ENCODE data around the gene CPB2. TPM values are rescaled to one million over a fixed set of nuclear protein-coding genes. Genes with fewer than 3 reads are reported as not detected.

CPB2 gene
- total and polyA plus RNA-seq, 9 of the 15 experiments (the other 6 are each of a cell fraction or from before 2014, with no cell fraction given) = 0.03 to 0.16 (median 0.07) TPM; not detected in 6

DNA sequence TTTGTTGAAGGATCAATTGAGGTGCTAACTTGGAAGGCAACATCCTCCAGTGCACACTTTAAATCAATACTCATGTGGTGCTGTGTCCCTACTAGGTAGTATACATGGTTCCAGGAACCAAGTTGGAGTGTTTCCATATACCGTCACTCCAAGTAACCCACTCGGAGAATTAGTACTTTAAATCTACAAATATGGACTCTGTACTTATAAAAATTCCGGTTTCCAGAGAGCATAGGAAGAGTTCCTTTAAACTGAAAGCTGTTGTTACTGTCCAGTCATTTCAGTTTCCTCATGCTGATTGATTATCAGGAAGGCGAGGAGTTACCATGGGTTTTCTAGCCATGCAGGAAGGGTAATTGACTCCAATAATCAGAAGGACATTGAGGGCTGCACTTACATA is 7.2 kb downstream of the CPB2 start:
- Histone ChIP-seq H3K4me1 (replicated peaks in 1 of 2; ENCODE audit: control insufficient read depth in 2 of 2, insufficient read depth in 2 of 2, low read length in 2 of 2) (peaks cover 0 to 12% of the 10 kb centered on the region in 2 experiments; a peak in 2 of 5 replicates), H3K4me2 (ENCODE audit: insufficient read depth, low read length) (no peak overlapping the region), H3K79me2 (ENCODE audit: control insufficient read depth, insufficient read depth, low read length) (no peaks in the 10 kb centered on the region), H3K36me3 (ENCODE audit: control insufficient read depth, insufficient read depth, low read length) (no peaks in the 10 kb centered on the region), H3K9ac (ENCODE audit: insufficient read depth in 1 of 2, low read depth in 2 of 2, low read length in 2 of 2) (no peak overlapping the region), H3K9me1 (ENCODE audit: control insufficient read depth, insufficient read depth, low read length) (no peaks in the 10 kb centered on the region), H4K20me1 (replicated peaks; ENCODE audit: control insufficient read depth, insufficient read depth, low read length) (no peaks in the 10 kb centered on the region), H3K27me3 (ENCODE audit: control insufficient read depth in 2 of 2, insufficient read depth in 2 of 2, low read length in 2 of 2) (no peaks in the 10 kb centered on the region), H3K27ac (ENCODE audit: extremely low read depth, low read depth, low read length) (no peak overlapping the region), H3K9me3 (replicated peaks; ENCODE audit: control insufficient read depth, insufficient read depth, low read depth, low read length) (no peaks in the 10 kb centered on the region), H3K4me3 (no peak overlapping the region), H2AFZ (ENCODE audit: low read depth, low read length) (no peak overlapping the region)
- no peak for DNase-seq (ENCODE audit: extremely low read depth in 1 of 4, low spot score in 3 of 4)
- POLR2A ChIA-PET = interaction anchor here (0.8 to 1.6 kb wide), 3 partner anchors 10 to 12 kb away, joined by 3 to 4 read pairs (median 3); no protein-coding TSS in a partner anchor
- FAIRE-seq = no peak
- no TSS peak for BruUV-seq (replicated peaks)
- in situ Hi-C loops (cut with MboI) = no loop called here
- CTCF ChIA-PET (ENCODE audit: low intra/inter-chr PET ratio) = no interaction called here
- no peak for ATAC-seq
- 56% methylated on average over 4 of the region's 4 CpGs for WGBS (ENCODE audit: insufficient coverage, low coverage, missing lambda C conversion rate)
- intact Hi-C loops (cut with micrococcal nuclease) = no loop called here
- TF ChIP-seq ZNF79 (CRISPR knock-in tag; IDR thresholded peaks at IDR 0.05; ENCODE audit: low read depth) (no peak), FOXA1 (IDR thresholded peaks at IDR 0.05; ENCODE audit: borderline replicate concordance) (no peak), POLR2AphosphoS5 (IDR thresholded peaks at IDR 0.05; ENCODE audit: control insufficient read depth, insufficient read depth, low read depth, low read length) (no peak), ZNF780A (CRISPR knock-in tag; IDR thresholded peaks at IDR 0.05) (no peak), TFAM (CRISPR knock-in tag; conservative IDR thresholded peaks at IDR 0.05) (no peak), HSF4 (CRISPR knock-in tag; IDR thresholded peaks at IDR 0.05; ENCODE audit: borderline replicate concordance) (no peak), TOE1 (IDR thresholded peaks at IDR 0.05; ENCODE audit: borderline replicate concordance) (no peak), TOE1 (CRISPR knock-in tag; IDR thresholded peaks at IDR 0.05; ENCODE audit: borderline replicate concordance, low read depth) (no peak), CBX8 (IDR thresholded peaks at IDR 0.05; ENCODE audit: borderline replicate concordance, extremely low read depth, low read depth, low read length, poor library complexity, severe bottlenecking) (no peak), NFIC (IDR thresholded peaks at IDR 0.05) (no peak), SRF (CRISPR knock-in tag; IDR thresholded peaks at IDR 0.05) (no peak)
- TF ChIP-seq, protein P1, sequence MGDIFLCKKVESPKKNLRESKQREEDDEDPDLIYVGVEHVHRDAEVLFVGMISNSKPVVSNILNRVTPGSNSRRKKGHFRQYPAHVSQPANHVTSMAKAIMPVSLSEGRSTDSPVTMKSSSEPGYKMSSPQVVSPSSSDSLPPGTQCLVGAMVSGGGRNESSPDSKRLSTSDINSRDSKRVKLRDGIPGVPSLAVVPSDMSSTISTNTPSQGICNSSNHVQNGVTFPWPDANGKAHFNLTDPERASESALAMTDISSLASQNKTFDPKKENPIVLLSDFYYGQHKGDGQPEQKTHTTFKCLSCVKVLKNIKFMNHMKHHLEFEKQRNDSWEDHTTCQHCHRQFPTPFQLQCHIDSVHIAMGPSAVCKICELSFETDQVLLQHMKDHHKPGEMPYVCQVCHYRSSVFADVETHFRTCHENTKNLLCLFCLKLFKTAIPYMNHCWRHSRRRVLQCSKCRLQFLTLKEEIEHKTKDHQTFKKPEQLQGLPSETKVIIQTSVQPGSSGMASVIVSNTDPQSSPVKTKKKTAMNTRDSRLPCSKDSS (IDR thresholded peaks at IDR 0.05; ENCODE audit: low read depth, partially characterized antibody) = no peak
- TF ChIP-seq, protein P2, sequence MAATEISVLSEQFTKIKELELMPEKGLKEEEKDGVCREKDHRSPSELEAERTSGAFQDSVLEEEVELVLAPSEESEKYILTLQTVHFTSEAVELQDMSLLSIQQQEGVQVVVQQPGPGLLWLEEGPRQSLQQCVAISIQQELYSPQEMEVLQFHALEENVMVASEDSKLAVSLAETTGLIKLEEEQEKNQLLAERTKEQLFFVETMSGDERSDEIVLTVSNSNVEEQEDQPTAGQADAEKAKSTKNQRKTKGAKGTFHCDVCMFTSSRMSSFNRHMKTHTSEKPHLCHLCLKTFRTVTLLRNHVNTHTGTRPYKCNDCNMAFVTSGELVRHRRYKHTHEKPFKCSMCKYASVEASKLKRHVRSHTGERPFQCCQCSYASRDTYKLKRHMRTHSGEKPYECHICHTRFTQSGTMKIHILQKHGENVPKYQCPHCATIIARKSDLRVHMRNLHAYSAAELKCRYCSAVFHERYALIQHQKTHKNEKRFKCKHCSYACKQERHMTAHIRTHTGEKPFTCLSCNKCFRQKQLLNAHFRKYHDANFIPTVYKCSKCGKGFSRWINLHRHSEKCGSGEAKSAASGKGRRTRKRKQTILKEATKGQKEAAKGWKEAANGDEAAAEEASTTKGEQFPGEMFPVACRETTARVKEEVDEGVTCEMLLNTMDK (IDR thresholded peaks at IDR 0.05; ENCODE audit: borderline replicate concordance, insufficient read depth, low read depth, low read length, poor library complexity, severe bottlenecking) = no peak
